Stimulated activated CD8-positive, alpha-beta memory T cell treated with anti-CD3 and anti-CD28 coated beads, Interleukin-12 subunit alpha, Interleukin-12 subunit beta, amount 100 ng/mL, for 4 hours (primary cell): ENCODE measurements around the gene ARHGAP9.
A peak's percentile ranks its signal among the peaks of the same experiment; 100 is the strongest.

Experiments used
- DNase-seq: peaks from one replicate; pipeline ENCODE4 v3.0.0-alpha.2; 2020; ENCODE audit warnings: low read depth

ARHGAP9 gene

GRCh38 chr12:57491393-57492280 is 12.0 kb upstream of the ARHGAP9 start:
- no peak for DNase-seq

GRCh38 chr12:57490126-57490525 is 10.5 kb upstream of the ARHGAP9 start:
- DNase-seq: no peak

GRCh38 chr12:57489157-57489641 is 9.5 kb upstream of the ARHGAP9 start:
- DNase-seq: no peak

- DNase-seq: no peak
Measured at GRCh38 chr12:57488402-57489156, 8.9 kb upstream of the ARHGAP9 start.

GRCh38 chr12:57487597-57488401 is 8.1 kb upstream of the ARHGAP9 start, which contains the start of gene MARS1:
Gene MARS1 (plus strand): TSS chr12:57488068. CDS start chr12:57488091, 23 bp downstream.
- peak; percentile 82 for DNase-seq

- DNase-seq: no peak
Measured at GRCh38 chr12:57487055-57487596, 7.5 kb upstream of the ARHGAP9 start.

- no peak for DNase-seq
Measured at GRCh38 chr12:57485695-57486094, 6.0 kb upstream of the ARHGAP9 start.

- no peak for DNase-seq
Measured at GRCh38 chr12:57483466-57483865, 3.8 kb upstream of the ARHGAP9 start.

GRCh38 chr12:57481671-57482070 is 2.0 kb upstream of the ARHGAP9 start:
- DNase-seq: no peak

- no peak for DNase-seq
Measured at GRCh38 chr12:57479043-57479375, 657 bp downstream of the ARHGAP9 start.

- DNase-seq: no peak
Measured at GRCh38 chr12:57477710-57478681, 1.7 kb downstream of the ARHGAP9 start.

GRCh38 chr12:57476993-57477709 is 2.5 kb downstream of the ARHGAP9 start:
- DNase-seq: no peak

- peak; percentile 57 for DNase-seq
Measured at GRCh38 chr12:57476162-57476992, 3.3 kb downstream of the ARHGAP9 start.

GRCh38 chr12:57475271-57476161 is 4.2 kb downstream of the ARHGAP9 start:
- DNase-seq: no peak

GRCh38 chr12:57474862-57475261 is 4.8 kb downstream of the ARHGAP9 start:
- DNase-seq: no peak

- no peak for DNase-seq
Measured at GRCh38 chr12:57474430-57474829, 5.2 kb downstream of the ARHGAP9 start.

GRCh38 chr12:57473886-57474285 is 5.8 kb downstream of the ARHGAP9 start:
- DNase-seq: no peak

GRCh38 chr12:57473392-57473791 is 6.3 kb downstream of the ARHGAP9 start:
- DNase-seq: no peak
